Liver (tissue), 9 donors: ENCODE results near the gene USP6NL. TPM values are rescaled to one million over a fixed set of nuclear protein-coding genes. Genes with fewer than 3 reads are reported as not detected.

Experiments
- DNase-seq: peaks from one replicate; pipeline ENCODE4 v3.0.0-alpha.2; 2017; ENCODE audit warnings: low spot score
- H3K27ac ChIP-seq, 2 donors: one replicate each; pipeline ENCODE4 v1.7.0; 2013; ENCODE audit warnings: inconsistent platforms in 2 of 2, low read length in 2 of 2, control low read depth in 1 of 2, low read depth in 1 of 2, mild to moderate bottlenecking in 1 of 2
- H3K27me3 ChIP-seq, 4 donors: one replicate each; pipeline versions ENCODE4 v1.6.1 to v1.7.0; 2013; ENCODE audit warnings: low read length in 3 of 4, inconsistent platforms in 1 of 4, mild to moderate bottlenecking in 1 of 4, moderate library complexity in 1 of 4; ENCODE audit not compliant: control insufficient read depth in 4 of 4, insufficient read depth in 4 of 4
- H3K36me3 ChIP-seq, 4 donors: one replicate each; pipeline versions ENCODE4 v1.6.1 to v1.7.0; 2013; ENCODE audit warnings: low read length in 3 of 4, mild to moderate bottlenecking in 3 of 4, low read depth in 1 of 4, moderate library complexity in 1 of 4; ENCODE audit not compliant: control insufficient read depth in 4 of 4, insufficient read depth in 3 of 4
- H3K4me1 ChIP-seq, 4 donors: one replicate each; pipeline versions ENCODE4 v1.6.1 to v1.7.0; 2013; ENCODE audit warnings: low read length in 3 of 4, mild to moderate bottlenecking in 3 of 4, moderate library complexity in 1 of 4; ENCODE audit not compliant: control insufficient read depth in 4 of 4, insufficient read depth in 4 of 4
- H3K4me3 ChIP-seq, 3 donors: one replicate each; pipeline versions ENCODE4 v1.6.1 to v1.7.0; 2013; ENCODE audit warnings: low read length in 3 of 3, control low read depth in 1 of 3, low read depth in 1 of 3, mild to moderate bottlenecking in 1 of 3
- H3K9ac ChIP-seq, 2 donors: one replicate each; pipeline ENCODE4 v1.7.0; 2013; ENCODE audit warnings: low read length in 2 of 2, mild to moderate bottlenecking in 2 of 2, moderate library complexity in 2 of 2, control low read depth in 1 of 2, low read depth in 1 of 2
- H3K9me3 ChIP-seq, 4 donors: one replicate each; pipeline versions ENCODE4 v1.6.1 to v1.7.0; 2013; ENCODE audit warnings: low read length in 3 of 4; ENCODE audit not compliant: control insufficient read depth in 4 of 4
- EGR1 ChIP-seq, 2 donors: IDR thresholded peaks; 2 replicates each; pipeline ENCODE4 v1.6.1; 2016 to 2018; ENCODE audit warnings: antibody characterized with exemption in 2 of 2, low read depth in 2 of 2
- FOXA1 ChIP-seq: IDR thresholded peaks from 2 replicates; pipeline ENCODE4 v1.6.1; 2016; ENCODE audit warnings: antibody characterized with exemption
- FOXA2 ChIP-seq: IDR thresholded peaks from 2 replicates; pipeline ENCODE4 v1.6.1; 2016; ENCODE audit warnings: antibody characterized with exemption
- GABPA ChIP-seq, 2 donors: IDR thresholded peaks in 1 of 2; conservative IDR thresholded peaks in 1 of 2; 2 replicates each; pipeline ENCODE4 v1.6.1; 2016; ENCODE audit warnings: antibody characterized with exemption in 2 of 2, mild to moderate bottlenecking in 1 of 2, moderate library complexity in 1 of 2
- HNF4A ChIP-seq, 2 donors: conservative IDR thresholded peaks; 2 replicates each; pipeline ENCODE4 v1.6.1; 2016; ENCODE audit warnings: antibody characterized with exemption in 2 of 2, mild to moderate bottlenecking in 2 of 2
- HNF4G ChIP-seq: IDR thresholded peaks from 2 replicates; pipeline ENCODE4 v1.6.1; 2016; ENCODE audit warnings: antibody characterized with exemption
- JUND ChIP-seq, 2 donors: IDR thresholded peaks; 2 replicates each; pipeline ENCODE4 v1.6.1; 2016; ENCODE audit warnings: antibody characterized with exemption in 2 of 2
- NR2F2 ChIP-seq: IDR thresholded peaks from 2 replicates; pipeline ENCODE4 v1.6.1; 2016; ENCODE audit warnings: antibody characterized with exemption
- RAD21 ChIP-seq, 2 donors: IDR thresholded peaks; 2 replicates each; pipeline ENCODE4 v1.6.1; 2016; ENCODE audit warnings: antibody characterized with exemption in 2 of 2, mild to moderate bottlenecking in 2 of 2
- RXRA ChIP-seq, 2 donors: IDR thresholded peaks; 2 replicates each; pipeline ENCODE4 v1.6.1; 2017 to 2018; ENCODE audit warnings: antibody characterized with exemption in 2 of 2, mild to moderate bottlenecking in 1 of 2
- SP1 ChIP-seq: IDR thresholded peaks from 2 replicates; pipeline ENCODE4 v1.6.1; 2018; ENCODE audit warnings: antibody characterized with exemption, mild to moderate bottlenecking
- TAF1 ChIP-seq: conservative IDR thresholded peaks from 2 replicates; pipeline ENCODE4 v1.6.1; 2016; ENCODE audit warnings: antibody characterized with exemption, mild to moderate bottlenecking
- YY1 ChIP-seq: IDR thresholded peaks from 2 replicates; pipeline ENCODE4 v1.6.1; 2016; ENCODE audit warnings: antibody characterized with exemption, mild to moderate bottlenecking
- WGBS: extraction: QIAGEN DNeasy Blood & Tissue Kit; methylation state at CpG from one replicate; pipeline ENCODE4 v1.1.7; 2013; 5-methylcytosine and 5-hydroxymethylcytosine counted together
- polyA plus RNA-seq, 2 donors: library from polyadenylated mRNA; stranded (reverse) in 1 of 2; unstranded in 1 of 2; fragments of 200-250 nt in 1 of 2; fragments of >200 nt in 1 of 2; fragmentation: Nextera tagmentation in 1 of 2; extraction: Ambion mirVana in 1 of 2; gene quantifications; one replicate each; pipeline versions ENCODE4 v1.2.1 to v1.2.3, GENCODE V29; 2013 to 2015
- total RNA-seq, 2 donors: library from RNA; depleted of rRNA; stranded (reverse); fragments of >200 nt; gene quantifications; one replicate each; pipeline ENCODE4 v1.2.3, GENCODE V29; 2014
- TF ChIP-seq, protein P1 (sequence below): IDR thresholded peaks from 2 replicates; pipeline ENCODE4 v1.6.1; 2016; ENCODE audit warnings: antibody characterized with exemption, mild to moderate bottlenecking
- TF ChIP-seq, protein P2 (sequence below): IDR thresholded peaks from 2 replicates; pipeline ENCODE4 v1.6.1; 2016; ENCODE audit warnings: antibody characterized with exemption
- TF ChIP-seq, protein P3 (sequence below): fragments of 150-350 bp; IDR thresholded peaks from 2 replicates; pipeline ENCODE4 v1.5.1; 2017; ENCODE audit warnings: improper control_type of control experiment, low read depth, low read length; ENCODE audit not compliant: missing input control
- TF ChIP-seq, protein P4 (sequence below): IDR thresholded peaks from 2 replicates; pipeline ENCODE4 v1.6.1; 2016; ENCODE audit warnings: antibody characterized with exemption
- TF ChIP-seq, protein P5 (sequence below): IDR thresholded peaks from 2 replicates; pipeline ENCODE4 v1.6.1; 2016; ENCODE audit warnings: antibody characterized with exemption
- donor health status: healthy.
- donor health status: healthy.
- donor health status: healthy.
- donor health status: healthy.
- donor health status: healthy.

Gene USP6NL
- total and polyA plus RNA-seq, 4 donors, result 3.8 to 15.0 (median 10.2) TPM

DNA sequence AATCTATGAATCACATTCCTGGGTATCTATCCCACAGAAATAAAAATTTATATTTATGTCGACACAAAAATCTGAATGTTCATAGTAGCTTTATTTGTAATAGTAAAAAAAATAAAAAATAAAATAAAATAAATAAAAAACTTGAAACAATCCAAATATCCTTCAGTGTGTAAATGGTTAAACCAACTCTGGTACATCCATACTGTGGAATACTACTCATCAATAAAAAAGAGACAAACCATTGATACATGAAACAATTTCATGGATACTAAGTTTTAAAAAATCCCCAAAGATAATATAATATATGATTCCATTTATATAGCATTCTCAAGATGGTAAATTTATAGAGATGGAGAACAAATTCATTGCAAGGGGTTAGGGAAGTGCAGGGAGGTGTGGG, 48.6 kb downstream of the USP6NL start:
- no peak for TF ChIP-seq TAF1
- Histone ChIP-seq H3K4me3 (no peak overlapping the region), H3K27me3 (no peaks in the 10 kb centered on the region), H3K36me3 (peaks cover 0 to 2% (median 0%) of the 10 kb centered on the region in 4 donors), H3K27ac (no peak overlapping the region), H3K9ac (no peak overlapping the region), H3K9me3 (no peaks in the 10 kb centered on the region), H3K4me1 (peaks cover 4 to 27% (median 13%) of the 10 kb centered on the region in 4 donors)
- 97% methylated on average over 1 of the region's 1 CpG for WGBS
- DNase-seq, result no peak

DNA sequence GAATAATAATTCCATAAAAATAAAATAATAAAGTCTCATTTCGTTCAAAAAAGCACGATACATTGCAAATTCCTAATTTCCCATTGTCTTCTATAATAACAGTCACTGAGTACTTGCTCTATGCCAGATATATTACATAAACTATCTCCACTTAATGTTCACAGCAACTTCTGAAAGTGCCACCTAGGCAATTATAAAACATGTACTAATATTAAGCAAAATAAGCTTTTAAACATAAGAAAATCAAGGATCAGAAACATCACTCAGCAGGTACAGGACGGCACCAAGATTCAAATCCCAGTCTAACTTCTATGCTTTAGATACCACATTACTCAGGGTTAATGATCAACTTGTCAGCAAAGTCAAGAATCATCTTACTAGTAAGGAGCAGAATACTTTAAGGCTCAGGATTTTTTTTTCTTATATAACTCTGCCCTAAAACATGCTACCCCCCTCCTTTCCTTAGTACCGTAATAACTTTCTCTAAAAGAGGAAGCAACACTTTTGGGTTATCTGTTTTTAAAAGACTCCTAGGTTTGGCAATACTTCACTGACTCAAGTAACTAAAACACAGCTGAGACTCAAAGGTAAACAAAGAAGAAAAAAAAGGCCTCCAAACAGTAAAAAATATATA, 51.3 kb downstream of the USP6NL start:
- peaks cover 0 to 22% (median 11%) of the 10 kb centered on the region in 4 donors for H3K4me1 ChIP-seq
- WGBS, result 37% methylated on average over 4 of the region's 4 CpGs

More for the DNA sequence above, 51.3 kb downstream of the USP6NL start:
- Histone ChIP-seq H3K36me3 (peaks cover 0 to 2% (median 0%) of the 10 kb centered on the region in 4 donors), H3K4me3 (no peak overlapping the region), H3K9me3 (no peaks in the 10 kb centered on the region), H3K27ac (no peak overlapping the region), H3K27me3 (no peaks in the 10 kb centered on the region), H3K9ac (no peak overlapping the region)
- DNase-seq, result no peak
- TF ChIP-seq GABPA (IDR thresholded peaks at IDR 0.05 in 1 of 2, conservative IDR thresholded peaks at IDR 0.05 in 1 of 2), result no peak
- TF ChIP-seq FOXA1, result no peak
- TF ChIP-seq HNF4A (conservative IDR thresholded peaks at IDR 0.05), result no peak
- TF ChIP-seq TAF1, result no peak
- TF ChIP-seq, protein P1, sequence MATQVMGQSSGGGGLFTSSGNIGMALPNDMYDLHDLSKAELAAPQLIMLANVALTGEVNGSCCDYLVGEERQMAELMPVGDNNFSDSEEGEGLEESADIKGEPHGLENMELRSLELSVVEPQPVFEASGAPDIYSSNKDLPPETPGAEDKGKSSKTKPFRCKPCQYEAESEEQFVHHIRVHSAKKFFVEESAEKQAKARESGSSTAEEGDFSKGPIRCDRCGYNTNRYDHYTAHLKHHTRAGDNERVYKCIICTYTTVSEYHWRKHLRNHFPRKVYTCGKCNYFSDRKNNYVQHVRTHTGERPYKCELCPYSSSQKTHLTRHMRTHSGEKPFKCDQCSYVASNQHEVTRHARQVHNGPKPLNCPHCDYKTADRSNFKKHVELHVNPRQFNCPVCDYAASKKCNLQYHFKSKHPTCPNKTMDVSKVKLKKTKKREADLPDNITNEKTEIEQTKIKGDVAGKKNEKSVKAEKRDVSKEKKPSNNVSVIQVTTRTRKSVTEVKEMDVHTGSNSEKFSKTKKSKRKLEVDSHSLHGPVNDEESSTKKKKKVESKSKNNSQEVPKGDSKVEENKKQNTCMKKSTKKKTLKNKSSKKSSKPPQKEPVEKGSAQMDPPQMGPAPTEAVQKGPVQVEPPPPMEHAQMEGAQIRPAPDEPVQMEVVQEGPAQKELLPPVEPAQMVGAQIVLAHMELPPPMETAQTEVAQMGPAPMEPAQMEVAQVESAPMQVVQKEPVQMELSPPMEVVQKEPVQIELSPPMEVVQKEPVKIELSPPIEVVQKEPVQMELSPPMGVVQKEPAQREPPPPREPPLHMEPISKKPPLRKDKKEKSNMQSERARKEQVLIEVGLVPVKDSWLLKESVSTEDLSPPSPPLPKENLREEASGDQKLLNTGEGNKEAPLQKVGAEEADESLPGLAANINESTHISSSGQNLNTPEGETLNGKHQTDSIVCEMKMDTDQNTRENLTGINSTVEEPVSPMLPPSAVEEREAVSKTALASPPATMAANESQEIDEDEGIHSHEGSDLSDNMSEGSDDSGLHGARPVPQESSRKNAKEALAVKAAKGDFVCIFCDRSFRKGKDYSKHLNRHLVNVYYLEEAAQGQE, result no peak
- TF ChIP-seq, protein P2, sequence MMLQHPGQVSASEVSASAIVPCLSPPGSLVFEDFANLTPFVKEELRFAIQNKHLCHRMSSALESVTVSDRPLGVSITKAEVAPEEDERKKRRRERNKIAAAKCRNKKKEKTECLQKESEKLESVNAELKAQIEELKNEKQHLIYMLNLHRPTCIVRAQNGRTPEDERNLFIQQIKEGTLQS, result no peak
- TF ChIP-seq, protein P3, sequence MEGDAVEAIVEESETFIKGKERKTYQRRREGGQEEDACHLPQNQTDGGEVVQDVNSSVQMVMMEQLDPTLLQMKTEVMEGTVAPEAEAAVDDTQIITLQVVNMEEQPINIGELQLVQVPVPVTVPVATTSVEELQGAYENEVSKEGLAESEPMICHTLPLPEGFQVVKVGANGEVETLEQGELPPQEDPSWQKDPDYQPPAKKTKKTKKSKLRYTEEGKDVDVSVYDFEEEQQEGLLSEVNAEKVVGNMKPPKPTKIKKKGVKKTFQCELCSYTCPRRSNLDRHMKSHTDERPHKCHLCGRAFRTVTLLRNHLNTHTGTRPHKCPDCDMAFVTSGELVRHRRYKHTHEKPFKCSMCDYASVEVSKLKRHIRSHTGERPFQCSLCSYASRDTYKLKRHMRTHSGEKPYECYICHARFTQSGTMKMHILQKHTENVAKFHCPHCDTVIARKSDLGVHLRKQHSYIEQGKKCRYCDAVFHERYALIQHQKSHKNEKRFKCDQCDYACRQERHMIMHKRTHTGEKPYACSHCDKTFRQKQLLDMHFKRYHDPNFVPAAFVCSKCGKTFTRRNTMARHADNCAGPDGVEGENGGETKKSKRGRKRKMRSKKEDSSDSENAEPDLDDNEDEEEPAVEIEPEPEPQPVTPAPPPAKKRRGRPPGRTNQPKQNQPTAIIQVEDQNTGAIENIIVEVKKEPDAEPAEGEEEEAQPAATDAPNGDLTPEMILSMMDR, result no peak
- no peak for TF ChIP-seq YY1
- no peak for TF ChIP-seq EGR1 (IDR thresholded peaks at IDR 0.05; ENCODE audit: low read depth in 2 of 2)
- TF ChIP-seq, protein P4, sequence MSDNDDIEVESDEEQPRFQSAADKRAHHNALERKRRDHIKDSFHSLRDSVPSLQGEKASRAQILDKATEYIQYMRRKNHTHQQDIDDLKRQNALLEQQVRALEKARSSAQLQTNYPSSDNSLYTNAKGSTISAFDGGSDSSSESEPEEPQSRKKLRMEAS, result no peak
- TF ChIP-seq HNF4G, result no peak
- TF ChIP-seq RAD21 (IDR thresholded peaks at IDR 0.05), result no peak
- TF ChIP-seq NR2F2, result no peak
- no peak for TF ChIP-seq SP1
- TF ChIP-seq JUND (IDR thresholded peaks at IDR 0.05), result no peak
- TF ChIP-seq RXRA (IDR thresholded peaks at IDR 0.05), result no peak
- TF ChIP-seq, protein P5, sequence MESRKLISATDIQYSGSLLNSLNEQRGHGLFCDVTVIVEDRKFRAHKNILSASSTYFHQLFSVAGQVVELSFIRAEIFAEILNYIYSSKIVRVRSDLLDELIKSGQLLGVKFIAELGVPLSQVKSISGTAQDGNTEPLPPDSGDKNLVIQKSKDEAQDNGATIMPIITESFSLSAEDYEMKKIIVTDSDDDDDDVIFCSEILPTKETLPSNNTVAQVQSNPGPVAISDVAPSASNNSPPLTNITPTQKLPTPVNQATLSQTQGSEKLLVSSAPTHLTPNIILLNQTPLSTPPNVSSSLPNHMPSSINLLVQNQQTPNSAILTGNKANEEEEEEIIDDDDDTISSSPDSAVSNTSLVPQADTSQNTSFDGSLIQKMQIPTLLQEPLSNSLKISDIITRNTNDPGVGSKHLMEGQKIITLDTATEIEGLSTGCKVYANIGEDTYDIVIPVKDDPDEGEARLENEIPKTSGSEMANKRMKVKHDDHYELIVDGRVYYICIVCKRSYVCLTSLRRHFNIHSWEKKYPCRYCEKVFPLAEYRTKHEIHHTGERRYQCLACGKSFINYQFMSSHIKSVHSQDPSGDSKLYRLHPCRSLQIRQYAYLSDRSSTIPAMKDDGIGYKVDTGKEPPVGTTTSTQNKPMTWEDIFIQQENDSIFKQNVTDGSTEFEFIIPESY, result no peak
- TF ChIP-seq FOXA2, result no peak
